NOMO-1 treated with dmso at 0.1 percent for 144 hours (cell line): ENCODE results near the gene CLVS2.

Experiments used
- DNase-seq: peaks from one replicate; lab custom pipeline; 2025; ENCODE audit not compliant: unreplicated experiment; lab: John Stamatoyannopoulos, UW

CLVS2 gene

GRCh38 chr6:123022975-123023374 lies 26.9 kb downstream of the CLVS2 start:
- peak; percentile 11 for DNase-seq

GRCh38 chr6:123024976-123025375 lies 28.9 kb downstream of the CLVS2 start:
- DNase-seq: no peak

- DNase-seq: no peak
Measured at GRCh38 chr6:123027408-123027807, 31.4 kb downstream of the CLVS2 start.

DNA sequence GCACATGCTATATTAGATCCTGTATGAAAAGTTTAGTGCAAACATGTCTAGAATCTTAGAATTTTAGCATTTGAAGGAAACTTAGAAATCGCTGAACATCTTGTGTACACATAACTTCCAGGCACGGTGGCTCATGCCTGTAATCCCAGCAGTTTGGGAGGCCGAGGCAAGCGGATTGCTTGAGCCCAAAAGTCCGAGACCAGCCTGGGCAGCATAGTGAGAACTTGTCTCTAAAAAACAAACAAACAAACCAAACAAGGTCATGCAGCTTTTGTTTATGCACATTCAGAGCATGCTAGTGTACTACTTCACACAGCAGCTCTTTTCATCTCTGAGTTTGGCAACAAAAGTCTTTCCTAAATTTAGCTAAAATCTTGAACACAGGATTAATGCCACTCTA lies 32.2 kb downstream of the CLVS2 start:
- no peak for DNase-seq

DNA sequence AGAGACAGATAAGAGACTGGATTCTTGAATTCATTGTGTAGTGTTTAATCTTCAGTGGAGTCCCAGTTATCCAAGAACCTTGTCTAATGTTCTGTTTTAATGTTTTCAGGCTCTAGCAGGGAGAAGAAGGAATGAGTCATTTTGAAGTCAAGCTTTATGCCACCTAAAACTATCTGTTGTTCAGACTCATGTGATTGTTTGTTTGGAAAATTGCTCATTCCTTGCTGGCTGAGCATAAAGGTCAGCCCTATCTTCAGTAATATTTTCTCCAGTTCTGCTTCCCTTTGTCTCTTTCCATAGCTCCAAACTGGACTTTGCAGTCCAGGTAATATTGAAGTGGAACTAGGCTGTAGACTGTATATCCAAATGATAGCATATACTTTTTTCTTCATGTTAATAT lies 34.2 kb downstream of the CLVS2 start:
- no peak for DNase-seq

- DNase-seq: no peak
Measured at GRCh38 chr6:123036648-123037047, 40.6 kb downstream of the CLVS2 start.

DNA sequence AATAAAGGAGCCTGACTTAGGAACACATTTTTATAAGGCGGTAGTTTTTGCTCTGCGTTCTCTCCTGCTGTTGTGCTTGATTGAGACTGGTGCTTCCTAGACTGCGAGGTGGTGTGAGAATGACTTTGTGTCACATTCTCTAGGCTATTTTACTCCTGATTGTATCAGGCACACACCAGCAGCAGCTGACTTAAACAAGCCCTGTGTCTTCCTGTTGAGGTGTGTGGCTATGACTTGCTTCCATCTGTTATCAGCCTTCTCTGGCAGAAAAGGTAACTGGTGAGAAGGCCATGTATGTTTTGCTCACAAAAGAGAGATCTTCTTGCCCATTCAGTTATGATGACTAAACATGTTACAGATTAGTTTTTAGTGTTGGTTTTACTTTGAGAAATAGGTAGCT lies 43.4 kb downstream of the CLVS2 start:
- DNase-seq: no peak

DNA sequence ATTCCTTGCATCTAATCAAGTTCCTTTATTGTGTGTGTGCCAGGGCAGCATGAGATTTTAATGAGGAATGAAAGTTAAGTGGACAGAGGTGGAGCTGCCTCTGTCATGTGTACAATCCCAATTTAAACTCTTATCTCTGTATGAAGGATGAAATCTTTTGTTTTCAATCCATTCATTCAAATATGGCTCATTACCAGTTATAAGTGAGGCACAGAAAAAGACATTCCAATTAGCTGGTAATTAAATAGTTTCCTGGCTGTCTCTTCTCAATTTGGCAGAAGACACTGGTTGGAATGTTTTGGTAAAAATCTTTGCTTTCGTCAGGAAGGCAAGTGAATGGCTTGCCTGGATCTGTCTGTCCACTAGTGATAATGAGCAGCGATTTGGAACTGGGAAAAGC lies 46.4 kb downstream of the CLVS2 start:
- no peak for DNase-seq

GRCh38 chr6:123044341-123044860 lies 48.4 kb downstream of the CLVS2 start:
- DNase-seq: no peak

- DNase-seq: no peak
Measured at GRCh38 chr6:123053602-123054225, 57.7 kb downstream of the CLVS2 start.

DNA sequence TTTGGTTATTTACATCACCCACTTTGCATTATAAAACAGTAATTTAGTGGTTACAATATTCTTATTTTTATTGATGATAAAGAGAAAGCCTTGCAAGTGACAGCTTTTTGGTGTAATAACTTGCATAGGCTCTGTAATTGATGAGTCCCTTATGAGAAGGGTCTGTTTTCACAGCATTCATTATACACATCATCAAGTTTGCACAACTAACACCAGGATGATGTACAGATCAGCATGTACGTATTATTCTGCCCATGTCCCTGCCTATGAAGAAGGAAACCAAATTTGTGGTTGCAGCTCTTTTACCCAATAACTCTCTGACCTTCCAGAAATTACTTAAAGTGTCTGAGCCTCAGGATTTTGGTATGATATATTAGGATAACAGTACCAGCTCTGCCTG lies 59.2 kb downstream of the CLVS2 start:
- DNase-seq: no peak

GRCh38 chr6:123062670-123063069 lies 66.6 kb downstream of the CLVS2 start:
- no peak for DNase-seq

GRCh38 chr6:123064038-123064437 lies 68.0 kb downstream of the CLVS2 start:
- DNase-seq: no peak

GRCh38 chr6:123074616-123075015 lies 78.6 kb downstream of the CLVS2 start:
- no peak for DNase-seq

DNA sequence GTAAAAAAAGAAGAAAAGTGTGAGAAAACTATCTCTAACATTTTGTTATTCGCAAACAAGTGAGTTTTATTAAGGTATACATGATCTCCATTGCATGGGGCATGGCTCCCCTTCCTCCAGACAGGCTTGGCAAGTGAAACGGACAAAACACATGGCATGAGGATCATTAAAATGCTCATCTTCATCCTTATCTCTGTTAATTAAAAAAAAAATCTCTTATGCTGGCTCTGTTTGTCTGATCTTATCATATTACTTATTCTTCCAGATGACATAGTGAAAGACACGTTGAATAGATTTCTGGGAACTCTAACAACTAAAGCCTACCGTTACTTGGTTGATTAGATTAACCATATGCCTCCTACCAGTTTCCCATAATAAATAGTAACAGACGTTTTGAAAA lies 89.4 kb downstream of the CLVS2 start:
- DNase-seq: no peak

DNA sequence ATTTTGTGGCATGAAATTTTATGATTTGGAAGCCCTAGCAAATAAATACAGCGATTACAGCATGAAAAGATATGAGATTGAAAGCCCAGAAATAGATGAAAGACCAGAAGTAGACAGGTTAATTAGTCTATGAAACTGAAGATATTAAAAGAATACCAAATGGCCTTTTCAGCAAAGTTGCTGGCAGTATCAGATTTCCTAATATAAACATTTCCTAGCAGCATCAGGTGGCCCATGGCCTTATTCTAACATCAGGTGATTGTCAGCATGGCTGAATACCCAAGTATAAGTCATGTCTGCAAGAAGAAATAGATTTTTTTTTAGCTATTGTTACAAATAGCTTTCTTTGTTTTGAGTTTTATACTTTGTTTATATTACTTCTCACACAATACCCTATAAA lies 93.2 kb downstream of the CLVS2 start:
- DNase-seq: no peak

- DNase-seq: no peak
Measured at GRCh38 chr6:123091091-123091895, 95.3 kb downstream of the CLVS2 start.

DNA sequence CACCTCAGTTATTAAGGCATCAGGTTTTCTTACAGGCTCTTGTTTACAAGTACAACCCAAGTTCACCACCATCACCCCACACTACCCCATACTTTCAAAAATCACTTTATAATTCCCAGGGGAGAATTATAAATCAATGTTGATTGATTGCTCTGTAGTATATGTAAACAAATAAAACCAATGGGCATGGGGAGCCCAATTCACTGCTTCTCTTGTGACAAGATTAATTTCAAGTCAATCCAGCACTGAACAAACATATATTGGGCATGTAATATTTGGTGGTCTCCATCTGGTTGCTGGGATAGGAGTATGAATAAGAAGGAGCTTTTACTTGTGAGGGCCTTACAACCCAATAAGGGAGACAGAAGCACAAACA lies 95.8 kb downstream of the CLVS2 start:
- no peak for DNase-seq

DNA sequence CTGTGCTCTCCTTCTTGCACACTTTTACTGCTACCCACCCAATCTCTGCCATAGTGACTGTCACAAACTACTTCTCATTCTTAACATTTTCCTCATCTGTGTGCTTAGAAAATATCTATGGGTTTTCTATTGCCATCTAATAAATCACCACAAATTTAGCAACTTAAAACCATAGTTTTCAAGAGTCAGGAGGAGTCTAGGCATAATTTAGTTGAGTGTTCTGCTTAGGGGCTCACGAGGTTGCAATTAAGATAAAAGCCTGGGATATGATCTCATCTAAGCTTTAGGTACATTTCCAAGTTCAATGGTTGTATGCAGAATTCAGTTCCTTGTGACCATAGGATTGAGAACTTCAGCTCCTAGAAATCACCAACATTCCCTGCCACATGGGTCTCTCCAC lies 98.8 kb downstream of the CLVS2 start:
- DNase-seq: no peak

DNA sequence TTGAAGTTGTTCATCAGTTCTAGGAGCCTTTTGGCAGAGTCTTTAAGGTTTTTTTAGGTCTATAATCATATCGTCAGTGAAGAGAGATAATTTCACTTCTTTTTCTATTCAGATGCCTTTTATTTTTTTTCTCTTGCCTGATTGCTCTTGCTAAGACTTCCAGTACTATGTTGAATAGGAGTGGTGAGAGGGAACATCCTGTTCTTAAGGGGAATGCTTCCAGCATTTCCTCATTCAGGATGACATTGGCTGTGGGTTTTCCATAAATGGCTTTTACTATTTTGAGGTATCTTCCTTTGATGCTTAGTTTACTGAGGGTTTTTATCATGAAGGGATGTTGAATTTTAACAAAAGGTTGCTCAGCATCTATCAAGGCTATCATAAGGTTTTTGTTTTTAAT lies 109.5 kb downstream of the CLVS2 start:
- no peak for DNase-seq

- no peak for DNase-seq
Measured at GRCh38 chr6:123116370-123116769, 120.3 kb downstream of the CLVS2 start.

DNA sequence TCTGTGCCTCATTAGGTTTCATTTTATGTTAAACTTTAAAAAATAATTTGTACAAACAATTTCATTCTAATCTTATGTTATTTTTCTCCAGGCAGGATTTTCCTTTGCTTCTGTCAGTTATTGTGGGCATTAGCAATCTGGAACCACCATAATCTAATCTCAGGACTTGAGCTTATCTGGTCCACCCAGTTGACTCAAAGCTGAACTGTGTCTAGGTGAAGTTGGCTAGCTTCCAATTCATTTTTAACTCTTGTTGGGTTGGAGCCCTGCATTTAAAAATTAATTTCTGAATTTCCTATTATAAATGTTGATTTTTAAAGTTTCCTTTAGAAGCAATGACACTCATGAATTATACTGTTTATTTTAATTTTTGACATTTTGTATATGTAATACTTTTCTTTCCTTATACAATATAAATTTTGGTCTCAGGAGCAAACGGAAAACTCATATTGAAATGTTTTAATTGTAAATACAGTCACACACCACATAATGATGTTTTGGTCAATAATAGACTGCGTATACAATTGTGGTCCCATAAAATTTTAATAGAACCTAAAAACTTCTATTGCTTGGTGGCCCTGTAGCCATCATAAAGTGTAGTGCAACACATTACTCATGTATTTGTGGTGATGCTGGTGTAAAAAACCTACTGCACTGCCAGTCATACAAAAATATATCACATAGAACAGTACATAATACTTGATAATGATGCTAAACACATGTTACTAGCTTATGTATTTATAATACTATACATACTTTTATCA lies 121.3 kb downstream of the CLVS2 start:
- no peak for DNase-seq
